GM18502 (cell line): Measurements from ENCODE around the gene MAJIN.

ENCODE experiments used
- ATAC-seq: cut with Tn5 transposase; IDR thresholded peaks from one replicate; pipeline ENCODE4 v1.9.1; 2021; ENCODE audit warnings: mild to moderate bottlenecking; ENCODE audit not compliant: unreplicated experiment, poor library complexity

The MAJIN gene

DNA sequence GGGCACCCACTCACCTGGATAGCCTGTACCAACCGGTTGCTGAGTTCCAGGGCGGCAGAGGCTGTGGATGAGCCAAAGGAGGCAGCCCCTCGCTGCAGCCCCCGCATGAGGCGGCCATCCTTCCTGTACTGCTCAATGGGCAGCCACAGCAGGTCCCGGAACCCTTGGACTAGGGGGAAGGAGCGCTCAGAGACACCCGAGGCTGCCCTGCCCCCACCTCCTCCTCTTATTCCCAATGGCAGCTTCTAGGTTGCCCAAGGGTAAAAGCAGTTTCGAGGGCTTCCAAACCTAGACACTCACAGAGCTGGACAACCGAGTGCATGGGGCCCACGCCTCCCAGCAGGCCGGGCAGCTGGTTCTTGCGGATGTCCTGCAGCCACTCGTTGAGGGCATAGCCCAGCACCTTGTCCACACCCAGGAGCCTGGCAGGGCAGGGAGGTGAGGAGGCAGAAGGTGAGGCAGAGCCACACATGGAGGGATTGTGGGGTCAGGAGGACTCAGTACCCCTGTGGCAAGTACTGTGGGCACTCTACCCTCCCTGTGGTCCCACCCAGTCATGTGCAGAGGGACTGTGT, 75.4 kb downstream of the MAJIN start:
- ATAC-seq, result no peak

DNA sequence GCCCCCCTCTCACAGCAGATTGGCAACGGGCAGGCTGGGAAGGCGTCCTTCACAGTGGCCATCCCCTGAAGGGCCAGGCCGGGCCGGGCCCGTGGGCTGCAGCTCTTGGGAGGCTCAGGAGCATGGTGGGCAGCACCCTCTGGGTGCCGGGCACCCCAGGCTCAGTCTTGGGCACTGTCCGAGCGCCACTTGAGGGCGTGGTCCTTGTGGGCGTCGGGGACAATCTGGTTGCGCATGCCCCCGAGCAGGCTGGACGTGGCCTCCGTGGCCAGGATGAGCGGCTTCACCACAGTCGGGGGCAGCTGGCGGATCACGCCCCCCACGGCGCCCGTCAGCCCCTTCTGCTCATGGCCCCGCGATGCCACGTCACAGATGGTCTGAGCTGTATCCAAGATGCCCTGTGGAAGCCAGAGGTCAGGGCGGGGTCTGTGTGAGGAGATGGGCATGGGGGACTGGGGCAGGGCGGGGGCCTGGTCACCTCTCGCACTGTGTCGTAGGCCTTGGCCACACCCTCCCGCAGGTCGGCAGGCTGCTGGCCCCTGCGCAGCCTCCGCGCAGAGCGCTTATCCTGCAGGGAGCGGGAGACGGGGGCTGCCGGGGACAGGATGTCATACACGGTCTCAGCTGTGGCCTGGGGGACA, 77.0 kb downstream of the MAJIN start:
- ATAC-seq, result no peak

- ATAC-seq, result no peak
Measured at GRCh38 chr11:64894070-64894811, 77.7 kb downstream of the MAJIN start.

- no peak for ATAC-seq
Measured at GRCh38 chr11:64893194-64894069, 78.5 kb downstream of the MAJIN start.

- no peak for ATAC-seq
Measured at GRCh38 chr11:64892838-64893193, 79.1 kb downstream of the MAJIN start.

GRCh38 chr11:64892411-64892831, 79.5 kb downstream of the MAJIN start:
- no peak for ATAC-seq

- ATAC-seq, result no peak
Measured at GRCh38 chr11:64891880-64892279, 80.0 kb downstream of the MAJIN start.

DNA sequence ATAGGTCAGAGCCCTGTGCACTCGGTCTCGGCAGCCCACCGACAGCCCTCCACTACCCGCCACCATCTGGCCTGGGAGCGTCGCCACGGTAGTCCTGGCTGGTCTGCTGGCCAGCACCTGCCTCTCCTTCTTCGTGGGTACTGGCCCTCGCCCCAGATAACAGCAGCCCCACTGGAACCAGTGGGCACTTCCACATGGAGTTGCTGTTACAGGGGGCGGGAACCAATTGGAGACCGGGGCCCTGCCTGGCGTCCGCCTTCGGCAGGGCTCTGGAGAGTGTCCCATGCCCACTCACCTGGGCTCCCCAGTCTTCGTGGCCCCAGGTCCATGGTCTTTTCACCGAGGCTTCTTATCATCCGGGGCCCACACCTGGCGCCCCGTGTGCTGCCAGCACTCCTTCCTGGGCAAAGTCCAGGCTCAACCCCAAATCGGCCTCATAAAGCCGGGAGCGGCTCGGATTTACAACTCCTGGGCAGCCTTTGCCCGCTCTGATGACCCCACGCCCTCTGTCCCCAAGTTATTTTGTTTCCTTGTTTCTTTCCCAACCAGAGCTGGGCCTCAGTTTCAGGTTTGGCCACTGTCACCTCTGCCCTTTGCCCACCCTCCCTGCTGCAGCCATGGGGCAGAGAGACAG, 80.6 kb downstream of the MAJIN start:
- no peak for ATAC-seq

DNA sequence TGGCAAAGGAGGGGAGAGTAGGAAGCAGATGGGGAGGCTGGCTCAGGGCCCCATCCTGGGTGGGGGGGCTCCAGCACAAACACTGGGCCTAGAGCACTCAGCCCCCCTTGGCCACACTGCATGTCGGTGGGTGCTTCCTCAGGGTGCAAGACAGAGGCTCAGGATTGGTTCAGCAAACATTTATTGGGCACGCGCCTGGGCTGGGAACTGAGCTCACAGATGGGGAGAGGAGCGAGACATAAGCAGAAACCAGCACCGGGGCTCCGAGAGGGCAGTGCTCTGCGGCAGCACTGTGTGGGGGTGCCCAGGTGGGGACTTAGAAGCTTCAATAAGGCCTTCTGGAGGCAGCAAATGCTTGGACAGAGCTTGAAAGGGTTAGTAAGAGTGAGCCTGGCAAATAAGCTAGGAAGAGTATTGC, 81.4 kb downstream of the MAJIN start:
- ATAC-seq, result no peak

GRCh38 chr11:64888729-64889511, 83.0 kb downstream of the MAJIN start:
- no peak for ATAC-seq

DNA sequence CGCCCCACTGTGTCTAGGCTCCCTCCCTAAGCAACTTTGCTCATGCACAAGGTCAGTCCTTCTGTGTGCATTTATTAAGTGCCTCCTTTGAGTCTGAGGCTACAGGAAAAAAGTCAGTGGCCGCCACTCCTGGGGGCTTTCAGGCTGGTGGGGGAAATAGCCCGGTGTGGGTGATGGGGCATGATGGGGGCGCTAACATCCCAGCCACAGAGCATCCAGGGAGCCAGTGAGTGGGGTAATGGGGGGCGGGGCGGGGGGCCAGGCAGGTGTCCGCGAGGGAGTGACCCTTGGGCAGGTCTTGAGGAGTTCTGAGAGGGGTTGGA, 83.5 kb downstream of the MAJIN start:
- ATAC-seq, result no peak
